Keratinocyte (primary cell): Measurements from ENCODE around the gene SMG1.

Source experiments
- CTCF ChIP-seq, 3 experiments: IDR thresholded peaks in 1 of 3; conservative IDR thresholded peaks in 1 of 3; optimal IDR thresholded peaks in 1 of 3; 2 replicates in 2 of 3; 3 replicates in 1 of 3; pipeline versions ENCODE3 to v1.5.1; 2011; ENCODE audit warnings: low read length in 3 of 3, mild to moderate bottlenecking in 3 of 3, moderate library complexity in 2 of 3, control low read depth in 1 of 3, inconsistent platforms in 1 of 3; ENCODE audit not compliant: insufficient read depth in 2 of 3; ENCODE audit errors: extremely low read depth in 1 of 3
- EZH2 ChIP-seq: IDR thresholded peaks from one replicate; pipeline ENCODE4 v1.6.1; 2012; ENCODE audit warnings: inconsistent platforms, mild to moderate bottlenecking, low read length, moderate library complexity

- TF ChIP-seq CTCF (optimal IDR thresholded peaks at IDR 0.05 in 1 of 3, IDR thresholded peaks at IDR 0.05 in 1 of 3, conservative IDR thresholded peaks at IDR 0.05 in 1 of 3; ENCODE audit: extremely low read depth in 1 of 3, insufficient read depth in 2 of 3, low read length in 3 of 3) (no peak), EZH2 (no peak)
Observed at GRCh38 chr16:18853694-18854093, 72.5 kb downstream of the SMG1 start.
